Regular cardiac myocyte (primary cell): ENCODE measurements around the gene BGN. TPM values are rescaled to one million over a fixed set of nuclear protein-coding genes. Genes with fewer than 3 reads are reported as not detected.

Experiments
- total RNA-seq: library from RNA; depleted of rRNA; stranded (reverse); fragments of >200 nt; gene quantifications from 2 replicates; pipeline ENCODE4 v1.2.3, GENCODE V29; 2014

Gene BGN
- 43.9 and 56.4 TPM in 2 replicates for total RNA-seq

DNA sequence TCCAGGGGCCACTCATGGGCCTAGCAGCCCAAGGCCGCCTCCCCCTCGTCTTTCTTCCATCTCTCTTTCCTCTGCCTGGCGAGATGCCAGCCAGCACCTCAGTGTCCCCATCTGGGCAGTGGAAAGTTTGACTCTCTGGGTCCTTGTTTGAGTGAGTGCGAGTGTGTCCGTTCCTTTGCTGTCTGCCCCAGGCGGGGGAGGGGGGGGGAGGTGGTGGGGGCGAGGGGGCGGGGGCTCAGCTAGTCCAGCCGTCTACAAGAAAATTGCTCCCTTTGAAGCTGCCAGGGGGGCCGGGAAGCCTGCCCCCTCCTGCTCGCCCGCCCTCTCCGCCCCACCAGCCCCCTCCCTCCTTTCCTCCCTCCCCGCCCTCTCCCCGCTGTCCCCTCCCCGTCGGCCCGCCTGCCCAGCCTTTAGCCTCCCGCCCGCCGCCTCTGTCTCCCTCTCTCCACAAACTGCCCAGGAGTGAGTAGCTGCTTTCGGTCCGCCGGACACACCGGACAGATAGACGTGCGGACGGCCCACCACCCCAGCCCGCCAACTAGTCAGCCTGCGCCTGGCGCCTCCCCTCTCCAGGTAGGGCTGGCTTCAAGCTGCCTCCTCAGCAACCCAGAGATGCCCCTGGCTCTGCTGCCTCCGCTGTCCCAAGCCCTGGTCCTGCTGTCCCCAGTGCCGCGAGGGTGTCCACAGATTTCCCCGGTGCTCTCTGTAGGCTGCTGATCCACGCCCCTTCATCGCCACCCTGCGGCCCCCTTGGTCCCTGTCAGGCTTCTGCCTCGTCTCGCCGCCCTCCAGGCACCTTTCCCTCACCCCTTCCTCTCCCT, at the start of gene BGN:
Gene BGN (plus strand): TSS at position 440 of the 821 bp plus-strand sequence. CDS start 9,652 bp downstream, outside the sequence.

DNA sequence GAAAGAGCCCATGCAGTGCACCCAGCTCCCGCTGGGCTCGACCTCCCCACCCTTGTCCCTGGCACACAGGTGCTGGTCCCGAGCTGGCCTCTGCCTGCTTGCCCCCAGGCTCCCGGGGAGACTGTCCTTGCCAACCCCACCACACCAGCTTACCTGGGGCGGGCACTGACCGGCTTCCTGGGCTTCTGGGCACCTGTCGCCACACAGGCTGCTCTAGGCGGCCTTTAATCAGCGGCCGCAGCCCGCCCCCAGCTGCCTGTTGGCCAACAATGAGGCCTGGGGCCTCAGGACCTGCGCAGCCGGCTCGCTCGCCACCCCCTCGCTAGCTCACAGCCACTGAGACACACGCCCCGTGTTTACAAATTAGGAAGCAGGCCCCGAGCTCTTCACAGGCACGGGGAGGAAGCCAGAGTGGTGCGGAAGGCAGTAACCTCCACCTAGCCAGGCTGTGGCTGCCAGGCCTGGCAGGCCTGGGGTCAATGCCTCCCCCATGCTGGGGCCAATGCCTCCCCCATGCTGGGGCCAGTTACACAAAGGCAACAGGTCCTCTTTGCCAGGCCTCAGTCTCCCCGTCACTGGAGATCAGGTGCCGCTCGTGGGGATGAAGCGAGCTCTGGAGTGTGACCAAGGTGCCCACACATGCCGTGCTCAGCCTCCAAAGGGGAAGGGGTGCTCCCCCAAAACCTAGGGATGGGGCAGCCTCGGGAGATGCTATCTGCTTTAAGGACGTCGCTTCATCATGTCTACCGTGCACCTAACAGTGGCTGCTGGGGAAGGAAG, 48.7 kb upstream of the BGN start, which contains the start of gene TREX2:
Gene TREX2 (minus strand): TSS at position 201 of the 780 bp plus-strand sequence. CDS start 626 bp downstream, outside the sequence.

GRCh38 chrX:153470411-153471363, 24.1 kb upstream of the BGN start, which contains the start of gene HAUS7:
HAUS7 (minus strand) TSS chrX:153470576; CDS start chrX:153470557, 19 bp downstream.

GRCh38 chrX:153517423-153517822, 22.6 kb downstream of the BGN start, which contains the start of gene ATP2B3:
ATP2B3 (plus strand) TSS chrX:153517642; CDS start chrX:153536248, 18,606 bp downstream.

Other genes starting within 250 kb of the BGN start
- not detected in 2 replicates for gene PNMA6F, start 173.2 kb upstream of the BGN start, total RNA-seq
- gene ZNF275, start 160.8 kb upstream of the BGN start, total RNA-seq, result 7.7 and 8.2 TPM in 2 replicates
- gene PNMA6E, start 93.6 kb upstream of the BGN start, total RNA-seq, result not detected in 2 replicates
- 0.19 and 0.28 TPM in 2 replicates for gene ZFP92, start 83.5 kb upstream of the BGN start, total RNA-seq
- 2.8 and 4.4 TPM in 2 replicates for gene TREX2, start 48.9 kb upstream of the BGN start, total RNA-seq
- 12.7 and 31.1 TPM in 2 replicates for gene HAUS7, start 24.4 kb upstream of the BGN start, total RNA-seq
- gene ATP2B3, start 22.7 kb downstream of the BGN start, total RNA-seq, result not detected in 2 replicates
- gene CCNQ, start 104.2 kb downstream of the BGN start, total RNA-seq, result 25.9 and 48.5 TPM in 2 replicates
- gene DUSP9, start 152.2 kb downstream of the BGN start, total RNA-seq, result under 0.01 TPM in 1 of 2 replicates, not detected in the other
- gene PNCK, start 178.8 kb downstream of the BGN start, total RNA-seq, result under 0.01 and 0.85 TPM in 2 replicates
- 2.3 and 13.0 TPM in 2 replicates for gene SLC6A8, start 192.9 kb downstream of the BGN start, total RNA-seq
- 240 and 278 TPM in 2 replicates for gene BCAP31, start 229.4 kb downstream of the BGN start, total RNA-seq
- gene ABCD1, start 229.9 kb downstream of the BGN start, total RNA-seq, result 11.0 and 11.1 TPM in 2 replicates